Testis (tissue), 5 donors: ENCODE results near the gene ZNF195. TPM values are rescaled to one million over a fixed set of nuclear protein-coding genes. Genes with fewer than 3 reads are reported as not detected.
A peak's percentile ranks its signal among the peaks of the same experiment; 100 is the strongest.
"Not testable (repeated sequence)": the region's sequence is repeated elsewhere in the genome, so short reads cannot be mapped to it uniquely, and the experiment has no call there.

Source experiments
- DNase-seq: peaks from one replicate; pipeline ENCODE4 v3.0.0-alpha.2; 2019
- H3K27ac ChIP-seq, 2 donors: fragments of 200-600 bp; sonication (generic); one replicate each; pipeline ENCODE4 v1.5.1; 2019
- H3K27me3 ChIP-seq: fragments of 200-600 bp; sonication (generic); one replicate; pipeline ENCODE4 v1.5.1; 2019
- H3K36me3 ChIP-seq: fragments of 200-600 bp; sonication (generic); one replicate; pipeline ENCODE4 v1.5.1; 2017; ENCODE audit warnings: low read depth; ENCODE audit errors: missing control alignments
- H3K4me1 ChIP-seq: fragments of 200-600 bp; sonication (generic); one replicate; pipeline ENCODE4 v1.5.1; 2019
- H3K4me3 ChIP-seq, 2 donors: fragments of 200-600 bp; sonication (generic); one replicate each; pipeline ENCODE4 v1.5.1; 2017 to 2019
- H3K9me3 ChIP-seq: fragments of 200-600 bp; sonication (generic); one replicate; pipeline ENCODE4 v1.5.1; 2017
- POLR2A ChIP-seq: fragments of 450-650 bp; IDR thresholded peaks from one replicate; pipeline ENCODE4 v1.6.1; 2017; ENCODE audit warnings: antibody characterized with exemption, mild to moderate bottlenecking, moderate library complexity
- WGBS, 2 donors: methylation state at CpG; one replicate each; pipeline ENCODE4 v1.1.5; 2018; 5-methylcytosine and 5-hydroxymethylcytosine counted together
- intact Hi-C: fragments of 100-400 bp; cut with DNase I; formaldehyde crosslinking; loops from one replicate; pipeline ENCODE4 v1.15.1; 2023; ENCODE audit warnings: low total_unique reads
- long read RNA-seq, 2 donors: transcript quantifications; one replicate each; lab custom pipeline, GENCODE V29; 2026
- polyA plus RNA-seq: library from polyadenylated mRNA; stranded (reverse); fragments of 350-450 nt; fragmentation: Illumina TruSeq; extraction: RNeasy Lipid Tissue Mini Kit (QIAGEN cat#74804); gene quantifications from one replicate; pipeline ENCODE4 v1.2.3, GENCODE V29; 2014; ENCODE audit warnings: low read depth, low replicate concordance; ENCODE audit not compliant: insufficient read depth
- total RNA-seq, 2 donors: library from RNA; depleted of rRNA; stranded (reverse); fragments of >200 nt; gene quantifications; one replicate each; pipeline ENCODE4 v1.2.3, GENCODE V29; 2016
- TF ChIP-seq, protein P1 (sequence below), 3 experiments: fragments of 450-650 bp in 2 of 3; fragments of 200-600 bp in 1 of 3; sonication (generic) in 1 of 3; IDR thresholded peaks; one replicate each; pipeline ENCODE4 v1.5.1; 2016 to 2019; ENCODE audit warnings: antibody characterized with exemption in 3 of 3, mild to moderate bottlenecking in 2 of 3, moderate library complexity in 1 of 3

ZNF195 gene
- 10 to 100 TPM; 14.9 to 22.7 TPM for total RNA-seq
- 4.6 TPM for polyA plus RNA-seq
- long read RNA-seq, donor 1, transcript ZNF195-204 (4 exons, 2,970 nt) = major isoform, 8 of 9 reads
- long read RNA-seq, donor 1, partial matches to known transcripts = 0 of 9 reads
- long read RNA-seq, donor 1, other reads (novel, unspliced or antisense) = 0 of 9 reads
- long read RNA-seq, donor 2, transcript ZNF195-204 (4 exons, 2,970 nt) = major isoform, 6 of 7 reads
- long read RNA-seq, donor 2, partial matches to known transcripts = 0 of 7 reads
- long read RNA-seq, donor 2, other reads (novel, unspliced or antisense) = 0 of 7 reads

DNA sequence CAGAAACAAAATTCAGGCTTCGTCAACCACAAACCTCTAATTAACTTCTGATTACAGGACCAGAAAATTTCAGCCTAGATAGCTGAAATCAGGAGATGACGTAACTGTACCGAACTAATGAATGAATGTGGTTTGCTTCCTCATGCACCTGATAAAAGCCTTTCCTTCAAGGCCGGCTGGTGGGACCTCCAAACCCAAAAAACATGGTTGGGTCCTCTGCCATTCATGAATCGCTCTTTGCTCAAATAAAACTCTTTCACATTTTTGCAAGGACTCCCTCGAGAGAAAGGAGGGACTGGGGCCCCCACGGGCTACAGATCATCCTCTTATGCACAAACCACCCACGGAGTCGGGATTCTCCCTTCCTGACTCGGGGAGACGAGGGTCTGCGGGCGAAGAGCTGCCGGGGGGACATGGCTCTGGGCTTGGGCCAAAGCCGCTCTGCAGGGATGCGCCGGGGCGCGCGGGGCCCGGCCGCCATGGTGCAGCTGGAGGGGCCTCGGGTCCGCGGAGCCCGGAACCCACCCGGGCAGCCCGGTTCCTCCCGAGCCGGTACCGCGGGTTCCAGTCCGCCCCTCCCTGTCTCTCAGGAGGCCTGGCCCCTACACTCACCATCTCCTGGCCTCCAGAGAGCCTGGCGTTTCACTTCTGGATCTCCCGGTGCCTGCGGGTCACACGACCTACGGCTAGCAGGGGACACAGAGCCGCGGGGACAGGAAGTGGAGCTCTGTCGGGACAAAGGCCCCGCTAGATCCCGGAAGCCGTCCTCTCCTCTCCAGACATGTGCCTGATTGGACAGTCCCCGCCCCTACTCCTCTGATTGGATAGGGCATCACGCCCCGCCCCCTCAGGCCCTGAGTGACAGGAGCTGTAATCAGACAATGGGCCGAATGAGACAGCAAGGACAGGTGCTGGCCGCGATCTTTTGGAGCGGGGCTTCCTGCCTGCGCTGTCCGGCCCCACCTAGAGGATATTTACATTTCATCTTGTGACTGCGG, at the start of gene ZNF195:
ZNF195 (minus strand) TSS at position 721 of the 998 bp plus-strand sequence; CDS start at position 615, 106 bp downstream.
- Histone ChIP-seq H3K4me3 (peak within 1 kb of the TSS; percentile 71 to 75), H3K4me1 (no peaks in the 10 kb centered on the region), H3K9me3 (no peaks in the 10 kb centered on the region), H3K27ac (peak within 1 kb of the TSS in 1 of 2 donors; percentile 20), H3K36me3 (no peaks in the 10 kb centered on the region), H3K27me3 (no peaks in the 10 kb centered on the region)
- intact Hi-C loops = no loop called here
- TF ChIP-seq POLR2A = no peak
- TF ChIP-seq, protein P1, sequence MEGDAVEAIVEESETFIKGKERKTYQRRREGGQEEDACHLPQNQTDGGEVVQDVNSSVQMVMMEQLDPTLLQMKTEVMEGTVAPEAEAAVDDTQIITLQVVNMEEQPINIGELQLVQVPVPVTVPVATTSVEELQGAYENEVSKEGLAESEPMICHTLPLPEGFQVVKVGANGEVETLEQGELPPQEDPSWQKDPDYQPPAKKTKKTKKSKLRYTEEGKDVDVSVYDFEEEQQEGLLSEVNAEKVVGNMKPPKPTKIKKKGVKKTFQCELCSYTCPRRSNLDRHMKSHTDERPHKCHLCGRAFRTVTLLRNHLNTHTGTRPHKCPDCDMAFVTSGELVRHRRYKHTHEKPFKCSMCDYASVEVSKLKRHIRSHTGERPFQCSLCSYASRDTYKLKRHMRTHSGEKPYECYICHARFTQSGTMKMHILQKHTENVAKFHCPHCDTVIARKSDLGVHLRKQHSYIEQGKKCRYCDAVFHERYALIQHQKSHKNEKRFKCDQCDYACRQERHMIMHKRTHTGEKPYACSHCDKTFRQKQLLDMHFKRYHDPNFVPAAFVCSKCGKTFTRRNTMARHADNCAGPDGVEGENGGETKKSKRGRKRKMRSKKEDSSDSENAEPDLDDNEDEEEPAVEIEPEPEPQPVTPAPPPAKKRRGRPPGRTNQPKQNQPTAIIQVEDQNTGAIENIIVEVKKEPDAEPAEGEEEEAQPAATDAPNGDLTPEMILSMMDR (IDR thresholded peaks at IDR 0.05) = no peak
- WGBS, 2 donors = 1% methylated on average over 20 to 54 of the region's 54 CpGs
- peak; percentile 99 for DNase-seq

- intact Hi-C loops, DNase-seq: not testable (repeated sequence)
Observed at GRCh38 chr11:3428076-3428475, 49.1 kb upstream of the ZNF195 start.

DNA sequence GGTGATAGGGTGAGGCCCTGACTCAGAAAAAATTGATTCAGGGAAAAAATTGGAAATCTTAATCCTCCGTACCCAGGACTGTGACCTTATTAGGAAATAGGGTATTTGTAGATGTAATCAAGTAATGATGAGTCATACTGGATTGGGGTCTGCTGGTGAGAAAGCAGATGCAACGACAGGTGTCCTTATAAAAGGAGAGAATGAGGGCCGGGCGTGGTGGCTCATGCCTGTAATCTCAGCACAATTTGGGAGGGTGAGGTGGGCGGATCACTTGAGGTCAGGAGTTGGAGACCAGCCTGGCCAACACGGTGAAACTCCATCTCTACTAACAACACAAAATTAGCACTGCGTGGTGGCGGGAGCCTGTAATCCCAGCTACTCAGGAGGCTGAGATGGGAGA, 47.6 kb upstream of the ZNF195 start:
- H3K9me3 ChIP-seq, H3K4me3 ChIP-seq, H3K4me1 ChIP-seq, DNase-seq, intact Hi-C loops, H3K27me3 ChIP-seq, H3K36me3 ChIP-seq, H3K27ac ChIP-seq: not testable (repeated sequence)
- 63 to 79% methylated on average over 8 of the region's 8 CpGs for WGBS, 2 donors

More at GRCh38 chr11:3428076-3428475, 49.1 kb upstream of the ZNF195 start:
- not testable (repeated sequence) for H3K4me3 ChIP-seq, H3K4me1 ChIP-seq, H3K36me3 ChIP-seq, H3K27ac ChIP-seq, H3K27me3 ChIP-seq, H3K9me3 ChIP-seq
- 43 to 59% methylated on average over 10 of the region's 10 CpGs for WGBS, 2 donors

DNA sequence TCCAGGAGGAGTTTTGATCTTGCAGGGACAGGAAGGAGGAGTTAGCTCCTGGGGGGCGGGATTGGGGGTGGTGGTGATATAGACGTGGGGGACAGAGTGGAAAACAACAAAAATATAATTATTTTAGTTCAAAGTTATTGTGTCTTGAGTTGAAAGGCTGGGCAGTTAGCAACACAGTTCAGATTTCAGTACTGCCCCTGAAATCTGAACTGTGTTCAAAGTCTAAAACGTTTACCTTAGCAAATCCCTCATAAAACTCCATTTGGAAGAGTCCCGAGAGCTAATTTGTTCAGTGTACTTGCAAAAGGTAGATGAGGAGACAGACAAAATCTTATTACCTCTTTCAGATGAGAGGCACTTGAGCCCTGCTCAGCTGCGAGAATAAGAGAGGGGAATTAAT, 45.0 kb upstream of the ZNF195 start:
- intact Hi-C loops, DNase-seq, H3K27me3 ChIP-seq, H3K27ac ChIP-seq, H3K36me3 ChIP-seq, H3K4me1 ChIP-seq, H3K9me3 ChIP-seq: not testable (repeated sequence)
- peak overlapping the region in 1 of 2 donors; percentile 58 for H3K4me3 ChIP-seq
- WGBS, 2 donors = 18 to 20% methylated on average over 5 of the region's 5 CpGs

- H3K4me1 ChIP-seq, H3K27me3 ChIP-seq, H3K9me3 ChIP-seq, H3K36me3 ChIP-seq, intact Hi-C loops, DNase-seq: not testable (repeated sequence)
- H3K27ac ChIP-seq = peak overlapping the region in 1 of 2 donors; percentile 79
- 2 to 4% methylated on average over 37 to 39 of the region's 46 CpGs for WGBS, 2 donors
- H3K4me3 ChIP-seq = peak overlapping the region; percentile 58 to 64
Observed at GRCh38 chr11:3423138-3423731, 44.3 kb upstream of the ZNF195 start.

GRCh38 chr11:3422380-3423137, 43.6 kb upstream of the ZNF195 start:
- H3K4me1 ChIP-seq, H3K27me3 ChIP-seq, H3K9me3 ChIP-seq, H3K36me3 ChIP-seq, intact Hi-C loops: not testable (repeated sequence)
- WGBS, 2 donors = 0 to 2% methylated on average over 25 to 66 of the region's 66 CpGs
- Histone ChIP-seq H3K27ac (peak overlapping the region; percentile 52 to 88), H3K4me3 (peak overlapping the region; percentile 58 to 64)
- DNase-seq = peak; percentile 99

DNA sequence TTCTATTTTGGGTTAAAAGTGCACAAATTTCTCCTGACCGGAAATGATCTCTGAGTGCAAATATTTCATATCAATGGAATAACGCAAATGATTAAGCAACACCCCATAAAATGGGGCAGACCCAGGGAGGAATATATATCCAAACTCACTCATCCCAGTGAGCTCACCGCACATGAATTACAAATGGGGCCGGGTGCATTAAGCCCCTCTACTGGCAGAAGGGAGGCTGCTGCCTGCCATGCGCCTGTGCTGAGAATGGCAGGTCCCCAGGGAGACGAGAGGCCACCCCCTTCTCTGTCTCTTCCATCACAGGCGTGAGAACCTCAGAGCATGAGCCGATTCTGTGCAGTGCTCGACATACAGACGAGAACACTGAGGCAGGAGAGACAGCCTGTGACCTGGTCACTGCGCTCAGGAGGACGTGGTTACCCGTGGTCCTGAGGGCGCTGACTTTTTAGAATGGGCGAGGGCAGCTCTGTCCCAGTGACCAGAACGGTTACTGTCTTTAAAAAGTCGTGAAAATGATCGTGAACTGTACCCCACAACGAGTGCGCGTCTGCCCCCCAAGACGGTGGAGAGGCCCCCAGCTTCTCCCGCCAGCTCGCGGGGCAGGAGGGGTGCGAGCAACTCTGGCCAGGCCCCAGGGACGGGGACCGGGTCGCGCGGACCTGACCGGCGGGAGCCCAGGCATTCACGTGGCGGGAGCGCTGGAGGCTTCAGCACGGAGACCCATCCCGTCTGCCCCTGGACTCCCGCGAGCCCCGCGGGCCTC, 42.8 kb upstream of the ZNF195 start:
- DNase-seq, H3K27me3 ChIP-seq, H3K4me1 ChIP-seq, H3K36me3 ChIP-seq, intact Hi-C loops, H3K9me3 ChIP-seq: not testable (repeated sequence)
- Histone ChIP-seq H3K4me3 (peak overlapping the region; percentile 58 to 64), H3K27ac (peak overlapping the region in 1 of 2 donors; percentile 88)
- 6 to 16% methylated on average over 17 to 42 of the region's 42 CpGs for WGBS, 2 donors

DNA sequence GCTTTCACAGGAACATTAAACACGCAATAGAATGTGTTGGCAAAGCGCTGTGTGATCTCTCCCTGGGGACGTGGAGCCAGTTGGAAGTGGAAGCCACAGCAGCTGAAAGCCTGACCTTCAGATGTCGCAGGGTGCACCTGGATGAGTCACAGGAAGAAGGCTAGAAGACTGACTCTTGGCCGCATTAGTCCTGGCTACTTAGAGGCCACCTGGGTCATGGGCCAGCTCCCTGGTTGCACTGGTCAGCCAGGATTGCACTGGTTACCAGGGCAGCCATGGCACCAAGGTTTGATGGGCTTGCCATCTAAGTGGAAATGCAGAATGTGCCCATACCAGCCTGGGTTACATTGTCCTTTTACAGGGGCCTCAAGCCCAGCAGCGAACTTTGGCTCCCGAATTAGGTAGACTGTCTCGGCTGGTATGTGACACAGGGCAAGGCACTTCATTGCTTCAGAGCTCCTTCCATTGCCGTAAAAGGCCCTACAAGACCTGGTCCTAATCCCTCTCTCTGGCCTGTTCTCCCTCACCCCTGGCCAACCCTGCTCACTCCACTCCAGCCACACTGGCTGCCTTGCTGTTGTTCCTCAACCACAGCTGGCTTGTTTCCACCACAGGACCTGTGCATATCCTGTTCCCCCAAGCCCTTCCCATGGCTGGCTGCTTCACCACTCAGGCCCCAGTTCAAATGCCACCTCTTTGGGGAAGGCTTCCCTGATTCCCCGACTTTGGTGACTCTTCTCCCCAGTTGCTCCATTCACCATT, 41.5 kb upstream of the ZNF195 start:
- H3K27ac ChIP-seq, H3K4me3 ChIP-seq, H3K9me3 ChIP-seq, H3K4me1 ChIP-seq, DNase-seq, H3K36me3 ChIP-seq, intact Hi-C loops, H3K27me3 ChIP-seq: not testable (repeated sequence)
- 47 to 57% methylated on average over 7 to 10 of the region's 10 CpGs for WGBS, 2 donors

- H3K4me1 ChIP-seq, H3K27ac ChIP-seq, H3K27me3 ChIP-seq, DNase-seq, H3K36me3 ChIP-seq, H3K4me3 ChIP-seq, H3K9me3 ChIP-seq, intact Hi-C loops: not testable (repeated sequence)
- 54 to 100% methylated on average over 1 of the region's 1 CpG for whole genome bisulfite sequencing, 2 donors
Observed at GRCh38 chr11:3419496-3419895, 40.5 kb upstream of the ZNF195 start.
